HEK293T (cell line): ENCODE data around the gene RNF34.

Source experiments
- BHLHE40 ChIP-seq: fragments of 450-650 bp; IDR thresholded peaks from 2 replicates; pipeline ENCODE4 v1.6.1; 2016; ENCODE audit warnings: mild to moderate bottlenecking, moderate library complexity, borderline replicate concordance
- ELF4 ChIP-seq: fragments of 450-650 bp; IDR thresholded peaks from 2 replicates; pipeline ENCODE4 v1.6.1; 2017; ENCODE audit warnings: antibody characterized with exemption
- FOXA1 ChIP-seq: fragments of 450-650 bp; IDR thresholded peaks from 2 replicates; pipeline ENCODE4 v1.6.1; 2016; ENCODE audit warnings: mild to moderate bottlenecking
- FOXK2 ChIP-seq: fragments of 450-650 bp; IDR thresholded peaks from 2 replicates; pipeline ENCODE4 v1.6.1; 2016; ENCODE audit warnings: mild to moderate bottlenecking
- HDGF ChIP-seq: fragments of 450-650 bp; IDR thresholded peaks from 2 replicates; pipeline ENCODE4 v1.6.1; 2017; ENCODE audit warnings: antibody characterized with exemption, borderline replicate concordance
- SP1 ChIP-seq: fragments of 450-650 bp; IDR thresholded peaks from 2 replicates; pipeline ENCODE4 v1.6.1; 2017
- TARDBP ChIP-seq: fragments of 450-650 bp; IDR thresholded peaks from 2 replicates; pipeline ENCODE4 v1.6.1; 2016
- ZNF384 ChIP-seq: fragments of 450-650 bp; IDR thresholded peaks from 2 replicates; pipeline ENCODE4 v1.6.1; 2016

GRCh38 chr12:121356657-121357056, 43.3 kb upstream of the RNF34 start:
- TF ChIP-seq ELF4 (no peak), TARDBP (no peak), HDGF (no peak), ZNF384 (no peak), SP1 (no peak), FOXA1 (no peak), FOXK2 (no peak), BHLHE40 (no peak)
